SK-N-MC (cell line): ENCODE data around the gene EXD3.

Experiments
- EZH2 ChIP-seq: fragments of 200-600 bp; sonication (generic); IDR thresholded peaks from one replicate; pipeline ENCODE4 v1.6.1; 2017; ENCODE audit warnings: antibody characterized with exemption
- POLR2AphosphoS5 ChIP-seq: IDR thresholded peaks from 2 replicates; pipeline ENCODE4 v1.6.1; 2012; ENCODE audit warnings: mild to moderate bottlenecking, low read depth, low read length, borderline replicate concordance

DNA sequence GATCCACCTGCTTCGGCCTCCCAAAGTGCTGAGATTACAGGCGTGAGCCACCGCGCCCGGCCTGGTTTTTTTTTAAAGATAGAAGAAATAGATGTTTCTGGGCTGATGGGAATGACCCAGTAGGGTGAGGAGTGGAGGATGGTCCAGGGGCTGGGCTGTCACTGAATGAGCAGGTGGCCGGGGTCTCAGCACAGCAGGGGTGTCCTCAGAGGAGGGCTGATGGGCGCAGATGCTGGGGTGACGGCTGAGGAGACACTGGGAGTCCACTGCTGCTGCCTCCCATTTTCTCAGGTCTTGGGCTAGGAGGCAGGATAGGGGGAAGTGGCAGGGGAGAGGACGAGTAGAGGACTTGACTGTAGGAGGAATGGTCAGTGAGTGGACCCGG is 147.8 kb downstream of the EXD3 start:
- no peak for TF ChIP-seq POLR2AphosphoS5
- TF ChIP-seq EZH2 = no peak
